Activated CD4-positive, alpha-beta memory T cell treated with anti-CD3 and anti-CD28 coated beads for 36 hours (primary cell): ENCODE results near the gene VAV2. TPM values are rescaled to one million over a fixed set of nuclear protein-coding genes. Genes with fewer than 3 reads are reported as not detected.

Source experiments
- CTCF ChIA-PET: fragments of 350-600 bp; sonication (Branson Sonifier 250); formaldehyde crosslinking; loops from one replicate; lab custom pipeline; 2021; ENCODE audit warnings: antibody characterized with exemption, inconsistent platforms; lab: Charles Lee
- POLR2A ChIA-PET: fragments of 350-600 bp; sonication (Branson Sonifier 250); formaldehyde crosslinking; loops from one replicate; lab custom pipeline; 2021; ENCODE audit warnings: antibody characterized with exemption; lab: Charles Lee
- DNase-seq: peaks from one replicate; pipeline ENCODE4 v3.0.0-alpha.2; 2020
- H3K27ac Mint-ChIP-seq: one replicate; pipeline ENCODE4 v1.8.0; 2021; ENCODE audit warnings: mixed read lengths
- H3K27me3 Mint-ChIP-seq: one replicate; pipeline ENCODE4 v1.8.0; 2021; ENCODE audit warnings: mixed read lengths
- H3K36me3 Mint-ChIP-seq: one replicate; pipeline ENCODE4 v1.8.0; 2021; ENCODE audit warnings: mixed read lengths
- H3K4me1 Mint-ChIP-seq: one replicate; pipeline ENCODE4 v1.8.0; 2021; ENCODE audit warnings: low read depth, mixed read lengths
- H3K4me3 Mint-ChIP-seq: one replicate; pipeline ENCODE4 v1.8.0; 2021; ENCODE audit warnings: mild to moderate bottlenecking, mixed read lengths
- H3K9me3 Mint-ChIP-seq: one replicate; pipeline ENCODE4 v1.8.0; 2021; ENCODE audit warnings: mixed read lengths
- intact Hi-C: fragments of 100-400 bp; cut with micrococcal nuclease; formaldehyde crosslinking; loops from one replicate; pipeline ENCODE4 v1.15.1; 2023
- total RNA-seq, 2 experiments: library from RNA; stranded (reverse); gene quantifications; one replicate each; pipeline ENCODE4 v1.2.3, GENCODE V29; 2021

VAV2 gene
- total RNA-seq, 2 experiments from 2014 or later, result 4.5 to 5.3 TPM

GRCh38 chr9:133842174-133842573 is 149.9 kb downstream of the VAV2 start:
- Mint-ChIP-seq H3K27ac (no peak overlapping the region), H3K4me1 (no peaks in the 10 kb centered on the region), H3K9me3 (no peaks in the 10 kb centered on the region), H3K4me3 (no peak overlapping the region), H3K36me3 (no peaks in the 10 kb centered on the region), H3K27me3 (peaks cover 6% of the 10 kb centered on the region)
- CTCF ChIA-PET, result no interaction called here
- intact Hi-C loops, result no loop called here
- POLR2A ChIA-PET, result no interaction called here
- DNase-seq, result no peak

- Mint-ChIP-seq H3K4me1 (no peaks in the 10 kb centered on the region), H3K36me3 (no peaks in the 10 kb centered on the region), H3K4me3 (no peak overlapping the region), H3K27me3 (peaks cover 6% of the 10 kb centered on the region), H3K27ac (no peak overlapping the region), H3K9me3 (no peaks in the 10 kb centered on the region)
- intact Hi-C loops, result no loop called here
- CTCF ChIA-PET, result interaction anchor here (0.6 kb wide), 1 partner anchor 45 kb away, joined by 3 read pairs; no protein-coding TSS in a partner anchor
- POLR2A ChIA-PET, result no interaction called here
- DNase-seq, result no peak
Observed at GRCh38 chr9:133841167-133841812, 150.8 kb downstream of the VAV2 start.

- peaks cover 6% of the 10 kb centered on the region for H3K27me3 Mint-ChIP-seq
- CTCF ChIA-PET, result no interaction called here
- no peak for DNase-seq
- H3K27ac Mint-ChIP-seq, result no peak overlapping the region
- no peaks in the 10 kb centered on the region for H3K4me1 Mint-ChIP-seq
- no peaks in the 10 kb centered on the region for H3K36me3 Mint-ChIP-seq
- no peak overlapping the region for H3K4me3 Mint-ChIP-seq
- no peaks in the 10 kb centered on the region for H3K9me3 Mint-ChIP-seq
- POLR2A ChIA-PET, result no interaction called here
- intact Hi-C loops, result no loop called here
Observed at GRCh38 chr9:133839822-133840329, 152.2 kb downstream of the VAV2 start.

- intact Hi-C loops, result no loop called here
- DNase-seq, result no peak
- H3K27ac Mint-ChIP-seq, result no peak overlapping the region
- no peaks in the 10 kb centered on the region for H3K4me1 Mint-ChIP-seq
- no peaks in the 10 kb centered on the region for H3K36me3 Mint-ChIP-seq
- no peaks in the 10 kb centered on the region for H3K9me3 Mint-ChIP-seq
- peaks cover 6% of the 10 kb centered on the region for H3K27me3 Mint-ChIP-seq
- H3K4me3 Mint-ChIP-seq, result no peak overlapping the region
- ChIA-PET POLR2A (no interaction called here), CTCF (no interaction called here)
Observed at GRCh38 chr9:133838859-133839507, 153.1 kb downstream of the VAV2 start.

GRCh38 chr9:133837627-133838597 is 154.2 kb downstream of the VAV2 start:
- intact Hi-C loops, result no loop called here

GRCh38 chr9:133836818-133837217 is 155.3 kb downstream of the VAV2 start:
- Mint-ChIP-seq H3K9me3 (no peaks in the 10 kb centered on the region), H3K27me3 (peaks cover 2% of the 10 kb centered on the region), H3K27ac (no peak overlapping the region), H3K36me3 (no peaks in the 10 kb centered on the region), H3K4me3 (no peak overlapping the region), H3K4me1 (no peaks in the 10 kb centered on the region)
- intact Hi-C loops, result no loop called here
- CTCF ChIA-PET, result no interaction called here
- no peak for DNase-seq
- POLR2A ChIA-PET, result no interaction called here

More at GRCh38 chr9:133837627-133838597, 154.2 kb downstream of the VAV2 start:
- ChIA-PET POLR2A (no interaction called here), CTCF (no interaction called here)
- peaks cover 2% of the 10 kb centered on the region for H3K27me3 Mint-ChIP-seq
- H3K4me1 Mint-ChIP-seq, result no peaks in the 10 kb centered on the region
- no peaks in the 10 kb centered on the region for H3K9me3 Mint-ChIP-seq
- DNase-seq, result no peak
- H3K4me3 Mint-ChIP-seq, result no peak overlapping the region
- no peaks in the 10 kb centered on the region for H3K36me3 Mint-ChIP-seq
- H3K27ac Mint-ChIP-seq, result no peak overlapping the region

- ChIA-PET POLR2A (no interaction called here), CTCF (no interaction called here)
Observed at GRCh38 chr9:133836001-133836758, 155.9 kb downstream of the VAV2 start.

GRCh38 chr9:133835262-133835901 is 156.7 kb downstream of the VAV2 start:
- no peak overlapping the region for H3K27ac Mint-ChIP-seq
- H3K27me3 Mint-ChIP-seq, result peaks cover 2% of the 10 kb centered on the region
- intact Hi-C loops, result no loop called here
- no peaks in the 10 kb centered on the region for H3K4me1 Mint-ChIP-seq
- DNase-seq, result no peak
- H3K9me3 Mint-ChIP-seq, result no peaks in the 10 kb centered on the region
- ChIA-PET CTCF (no interaction called here), POLR2A (no interaction called here)
- H3K36me3 Mint-ChIP-seq, result no peaks in the 10 kb centered on the region
- no peak overlapping the region for H3K4me3 Mint-ChIP-seq

More at GRCh38 chr9:133836001-133836758, 155.9 kb downstream of the VAV2 start:
- Mint-ChIP-seq H3K9me3 (no peaks in the 10 kb centered on the region), H3K36me3 (no peaks in the 10 kb centered on the region), H3K4me1 (no peaks in the 10 kb centered on the region), H3K4me3 (no peak overlapping the region), H3K27me3 (peaks cover 2% of the 10 kb centered on the region), H3K27ac (no peak overlapping the region)
- no peak for DNase-seq
- intact Hi-C loops, result no loop called here

GRCh38 chr9:133834080-133834976 is 157.8 kb downstream of the VAV2 start:
- CTCF ChIA-PET, result no interaction called here
- no peaks in the 10 kb centered on the region for H3K9me3 Mint-ChIP-seq

GRCh38 chr9:133833388-133834025 is 158.6 kb downstream of the VAV2 start:
- no peaks in the 10 kb centered on the region for H3K4me1 Mint-ChIP-seq
- no peak overlapping the region for H3K27ac Mint-ChIP-seq
- intact Hi-C loops, result no loop called here
- ChIA-PET CTCF (no interaction called here), POLR2A (no interaction called here)
- H3K4me3 Mint-ChIP-seq, result no peak overlapping the region
- H3K27me3 Mint-ChIP-seq, result no peaks in the 10 kb centered on the region
- H3K9me3 Mint-ChIP-seq, result no peaks in the 10 kb centered on the region
- no peaks in the 10 kb centered on the region for H3K36me3 Mint-ChIP-seq
- DNase-seq, result no peak

More at GRCh38 chr9:133834080-133834976, 157.8 kb downstream of the VAV2 start:
- Mint-ChIP-seq H3K27ac (no peak overlapping the region), H3K27me3 (peaks cover 2% of the 10 kb centered on the region), H3K4me3 (no peak overlapping the region), H3K36me3 (no peaks in the 10 kb centered on the region), H3K4me1 (no peaks in the 10 kb centered on the region)
- POLR2A ChIA-PET, result no interaction called here
- no peak for DNase-seq
- intact Hi-C loops, result no loop called here
